Stimulated activated CD4-positive, alpha-beta T cell treated with anti-CD3 and anti-CD28 coated beads, Interleukin-12 subunit alpha, Interleukin-12 subunit beta, amount 100 ng/mL, for 48 hours (primary cell): Measurements from ENCODE around the gene CAT.

Experiments
- DNase-seq, 3 donors: peaks; one replicate each; pipeline ENCODE4 v3.0.0-alpha.2; 2020; ENCODE audit warnings: low read depth in 2 of 3, low spot score in 1 of 3

Gene CAT

GRCh38 chr11:34493926-34494595, 55.3 kb downstream of the CAT start:
- no peak for DNase-seq

- DNase-seq: no peak
Measured at GRCh38 chr11:34495239-34495723, 56.5 kb downstream of the CAT start.

GRCh38 chr11:34495724-34496377, 57.1 kb downstream of the CAT start:
- no peak for DNase-seq

- DNase-seq: no peak
Measured at GRCh38 chr11:34499719-34500500, 61.2 kb downstream of the CAT start.

GRCh38 chr11:34501500-34501899, 62.8 kb downstream of the CAT start:
- no peak for DNase-seq

- no peak for DNase-seq
Measured at GRCh38 chr11:34501949-34502348, 63.2 kb downstream of the CAT start.

- DNase-seq: no peak
Measured at GRCh38 chr11:34502949-34503348, 64.2 kb downstream of the CAT start.

GRCh38 chr11:34505874-34506273, 67.1 kb downstream of the CAT start:
- DNase-seq: no peak

- DNase-seq: no peak
Measured at GRCh38 chr11:34507156-34507555, 68.4 kb downstream of the CAT start.

GRCh38 chr11:34507610-34508009, 68.9 kb downstream of the CAT start:
- DNase-seq: no peak

- DNase-seq: no peak
Measured at GRCh38 chr11:34508524-34508923, 69.8 kb downstream of the CAT start.

- DNase-seq: no peak
Measured at GRCh38 chr11:34509336-34509876, 70.7 kb downstream of the CAT start.

GRCh38 chr11:34510218-34510617, 71.5 kb downstream of the CAT start:
- no peak for DNase-seq

GRCh38 chr11:34510673-34511072, 71.9 kb downstream of the CAT start:
- no peak for DNase-seq

GRCh38 chr11:34512840-34513681, 74.3 kb downstream of the CAT start:
- DNase-seq: peak in 2 of 3 donors; percentile 39 to 51

- DNase-seq: no peak
Measured at GRCh38 chr11:34513682-34514449, 75.1 kb downstream of the CAT start, which contains the start of gene ELF5. Gene ELF5, minus strand, starts transcription at chr11:34513794. Its CDS starts 8,045 bp downstream, at chr11:34505749.

- no peak for DNase-seq
Measured at GRCh38 chr11:34514597-34514996, 75.9 kb downstream of the CAT start.

- no peak for DNase-seq
Measured at GRCh38 chr11:34516247-34517040, 77.7 kb downstream of the CAT start.

GRCh38 chr11:34519595-34520235, 81.0 kb downstream of the CAT start:
- DNase-seq: no peak
